GM20000 (cell line): Measurements from ENCODE around the gene RADIL.

Experiments used
- DNase-seq: peaks from one replicate; pipeline ENCODE4 v3.0.0; 2012; ENCODE audit warnings: low spot score
- TF ChIP-seq, protein P1 (sequence below): IDR thresholded peaks from 2 replicates; pipeline ENCODE4 v1.5.1; 2012; ENCODE audit warnings: mild to moderate bottlenecking, control low read depth; ENCODE audit errors: extremely low read depth, missing control alignments

Gene RADIL

GRCh38 chr7:4755045-4755444 lies 128.5 kb downstream of the RADIL start:
- TF ChIP-seq, protein P1, sequence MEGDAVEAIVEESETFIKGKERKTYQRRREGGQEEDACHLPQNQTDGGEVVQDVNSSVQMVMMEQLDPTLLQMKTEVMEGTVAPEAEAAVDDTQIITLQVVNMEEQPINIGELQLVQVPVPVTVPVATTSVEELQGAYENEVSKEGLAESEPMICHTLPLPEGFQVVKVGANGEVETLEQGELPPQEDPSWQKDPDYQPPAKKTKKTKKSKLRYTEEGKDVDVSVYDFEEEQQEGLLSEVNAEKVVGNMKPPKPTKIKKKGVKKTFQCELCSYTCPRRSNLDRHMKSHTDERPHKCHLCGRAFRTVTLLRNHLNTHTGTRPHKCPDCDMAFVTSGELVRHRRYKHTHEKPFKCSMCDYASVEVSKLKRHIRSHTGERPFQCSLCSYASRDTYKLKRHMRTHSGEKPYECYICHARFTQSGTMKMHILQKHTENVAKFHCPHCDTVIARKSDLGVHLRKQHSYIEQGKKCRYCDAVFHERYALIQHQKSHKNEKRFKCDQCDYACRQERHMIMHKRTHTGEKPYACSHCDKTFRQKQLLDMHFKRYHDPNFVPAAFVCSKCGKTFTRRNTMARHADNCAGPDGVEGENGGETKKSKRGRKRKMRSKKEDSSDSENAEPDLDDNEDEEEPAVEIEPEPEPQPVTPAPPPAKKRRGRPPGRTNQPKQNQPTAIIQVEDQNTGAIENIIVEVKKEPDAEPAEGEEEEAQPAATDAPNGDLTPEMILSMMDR, result no peak
- no peak for DNase-seq

GRCh38 chr7:4754433-4755010 lies 129.0 kb downstream of the RADIL start:
- TF ChIP-seq, protein P1, result no peak
- no peak for DNase-seq

DNA sequence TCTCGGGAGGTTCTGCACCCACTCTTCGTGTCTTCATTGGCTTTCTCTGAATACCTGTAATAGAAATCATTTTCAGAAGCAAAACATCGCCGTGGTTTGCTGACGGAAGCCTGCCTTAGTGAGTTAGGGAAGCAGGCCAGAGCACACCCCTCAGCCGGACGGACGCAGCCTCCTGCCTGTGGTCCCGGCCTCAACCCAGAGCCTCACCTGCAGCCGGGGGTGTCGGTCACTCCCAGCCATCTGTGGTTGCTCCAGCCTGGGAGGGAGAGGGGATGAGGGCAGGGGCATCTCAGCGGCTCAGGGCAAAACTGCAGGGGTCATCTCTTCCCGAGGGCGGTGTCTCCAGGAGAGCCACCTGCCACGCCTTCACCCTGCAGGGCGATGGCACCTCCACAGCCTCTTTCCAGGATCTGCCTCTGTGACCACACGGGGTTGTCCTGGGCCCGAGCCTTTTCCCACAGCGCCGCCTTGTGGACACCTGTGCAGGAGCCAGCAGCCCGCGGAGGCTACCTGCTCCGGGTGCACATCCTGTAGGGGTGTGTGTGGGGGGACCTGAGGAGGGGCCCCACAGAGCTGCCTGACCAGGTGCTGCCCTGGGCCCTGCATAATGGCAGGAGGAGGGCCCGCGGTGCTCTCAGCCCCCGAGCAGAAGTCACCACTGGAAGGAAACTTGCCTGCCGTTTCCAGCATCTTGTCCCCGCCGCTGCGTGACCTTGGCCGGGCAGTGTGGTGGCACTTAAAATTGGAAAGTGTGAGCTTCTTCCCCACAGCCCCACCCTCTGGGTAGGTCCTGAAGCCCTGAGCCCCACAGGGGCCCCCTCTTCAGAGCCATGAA lies 129.7 kb downstream of the RADIL start:
- TF ChIP-seq, protein P1, result peak; percentile 89
- peak; percentile 91 for DNase-seq

- TF ChIP-seq, protein P1, result no peak
- DNase-seq, result no peak
Observed at GRCh38 chr7:4751398-4751947, 132.0 kb downstream of the RADIL start.

DNA sequence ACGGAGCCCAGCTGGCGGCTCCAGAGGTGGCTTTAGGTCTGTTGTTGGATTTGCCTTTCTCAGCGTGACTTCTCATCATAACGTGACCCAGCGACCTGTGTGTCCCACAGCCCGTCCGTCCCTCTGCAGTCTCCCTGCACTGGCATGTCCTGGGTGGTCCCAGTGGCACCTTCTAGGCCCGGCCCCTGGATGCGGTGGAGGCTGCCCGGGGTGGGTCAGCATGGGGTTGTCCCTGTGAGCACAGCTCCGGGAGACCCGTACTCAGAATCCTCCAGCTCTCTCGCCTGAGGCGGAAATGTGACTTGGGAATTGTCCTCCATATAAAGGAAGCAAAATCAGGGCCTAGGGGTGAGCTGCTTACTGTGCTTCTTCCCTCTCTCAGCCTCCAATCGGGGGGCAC lies 133.7 kb downstream of the RADIL start:
- no peak for DNase-seq
- TF ChIP-seq, protein P1, result no peak

- TF ChIP-seq, protein P1, result no peak
- no peak for DNase-seq
Observed at GRCh38 chr7:4749363-4749762, 134.2 kb downstream of the RADIL start.
